GM12892 (cell line): ENCODE data around the gene CDH1.

Source experiments
- POLR2A ChIP-seq: IDR thresholded peaks from 2 replicates; pipeline ENCODE4 v1.6.1; 2011; ENCODE audit warnings: low read depth, low read length, control low read depth
- POLR2AphosphoS5 ChIP-seq: IDR thresholded peaks from 2 replicates; pipeline ENCODE4 v1.6.1; 2011; ENCODE audit warnings: low read depth, low read length, control low read depth
- TAF1 ChIP-seq: IDR thresholded peaks from 2 replicates; pipeline ENCODE4 v1.6.1; 2011; ENCODE audit warnings: low read depth, mild to moderate bottlenecking, control low read depth, low read length, borderline replicate concordance

DNA sequence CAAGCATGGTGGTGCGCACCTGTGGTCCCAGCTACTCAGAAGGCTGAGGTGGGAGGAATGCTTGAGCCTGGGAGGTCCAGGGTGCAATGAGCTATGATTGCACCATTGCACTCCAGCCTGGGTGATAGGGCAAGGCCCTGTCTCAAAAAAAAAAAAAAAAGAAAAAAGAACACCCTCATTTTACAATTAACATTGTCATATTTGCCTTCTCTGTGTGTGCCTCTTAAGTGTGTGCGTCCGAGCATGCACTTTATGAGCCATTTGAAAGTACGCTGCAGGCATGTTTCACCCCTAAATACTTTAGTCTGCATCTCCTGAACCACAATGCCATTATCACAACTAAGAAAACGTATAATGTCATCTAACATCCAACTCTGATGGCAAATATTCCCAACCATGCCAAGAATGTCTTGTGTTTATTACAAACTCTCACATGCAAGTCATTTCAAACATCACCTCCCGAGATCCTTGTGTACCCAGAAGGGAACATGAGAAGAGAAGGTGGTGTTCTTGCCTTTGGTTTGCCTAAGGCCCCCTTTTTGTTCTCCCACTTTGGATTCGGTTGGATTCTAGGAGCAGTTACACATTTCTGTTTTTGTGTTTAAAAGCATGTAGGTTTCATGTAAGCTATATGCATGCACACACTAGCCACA lies 38.0 kb downstream of the CDH1 start:
- TF ChIP-seq POLR2A (no peak), TAF1 (no peak), POLR2AphosphoS5 (no peak)
